GM19372 (cell line): ENCODE data around the gene ACBD3.

ENCODE experiments used
- ATAC-seq: cut with Tn5 transposase; IDR thresholded peaks from one replicate; pipeline ENCODE4 v1.9.1; 2021; ENCODE audit warnings: mild to moderate bottlenecking, low read depth, moderate library complexity; ENCODE audit not compliant: unreplicated experiment

The ACBD3 gene

GRCh38 chr1:226135059-226135651, 51.4 kb downstream of the ACBD3 start:
- ATAC-seq, result no peak

- ATAC-seq, result no peak
Measured at GRCh38 chr1:226134170-226135058, 52.1 kb downstream of the ACBD3 start.

- no peak for ATAC-seq
Measured at GRCh38 chr1:226133504-226134123, 52.9 kb downstream of the ACBD3 start.

- ATAC-seq, result no peak
Measured at GRCh38 chr1:226132728-226133503, 53.6 kb downstream of the ACBD3 start.

- no peak for ATAC-seq
Measured at GRCh38 chr1:226131639-226132038, 54.9 kb downstream of the ACBD3 start.

- no peak for ATAC-seq
Measured at GRCh38 chr1:226129230-226129629, 57.3 kb downstream of the ACBD3 start.

- ATAC-seq, result no peak
Measured at GRCh38 chr1:226128487-226129075, 58.0 kb downstream of the ACBD3 start.

GRCh38 chr1:226126824-226127569, 59.5 kb downstream of the ACBD3 start:
- peak; percentile 1 for ATAC-seq

- no peak for ATAC-seq
Measured at GRCh38 chr1:226125831-226126230, 60.7 kb downstream of the ACBD3 start.

- peak; percentile 31 for ATAC-seq
Measured at GRCh38 chr1:226125097-226125630, 61.4 kb downstream of the ACBD3 start.

GRCh38 chr1:226123591-226124471, 62.7 kb downstream of the ACBD3 start:
- ATAC-seq, result no peak

GRCh38 chr1:226123212-226123560, 63.4 kb downstream of the ACBD3 start:
- ATAC-seq, result no peak

GRCh38 chr1:226121587-226122400, 64.7 kb downstream of the ACBD3 start:
- ATAC-seq, result peak; percentile 50

- ATAC-seq, result no peak
Measured at GRCh38 chr1:226121049-226121586, 65.4 kb downstream of the ACBD3 start.

GRCh38 chr1:226120398-226120797, 66.1 kb downstream of the ACBD3 start:
- ATAC-seq, result no peak

GRCh38 chr1:226119169-226119568, 67.4 kb downstream of the ACBD3 start:
- no peak for ATAC-seq

GRCh38 chr1:226118357-226118756, 68.2 kb downstream of the ACBD3 start:
- no peak for ATAC-seq
